WTC11 (cell line): ENCODE measurements around the gene DUSP9.

Experiments
- CTCF ChIP-seq: fragments of 200-600 bp; IDR thresholded peaks from 2 replicates; pipeline ENCODE4 v1.8.0; 2022; ENCODE audit warnings: antibody characterized with exemption
- NFYB ChIP-seq: sonication (generic); formaldehyde crosslinking; conservative IDR thresholded peaks from 2 replicates; pipeline ENCODE4 v1.8.0; 2022; ENCODE audit warnings: low read depth, missing genetic modification reagents
- TEAD4 ChIP-seq: sonication (generic); formaldehyde crosslinking; IDR thresholded peaks from 2 replicates; pipeline ENCODE4 v1.8.0; 2022; ENCODE audit warnings: mild to moderate bottlenecking, missing genetic modification reagents
- USF2 ChIP-seq: sonication (generic); formaldehyde crosslinking; IDR thresholded peaks from 2 replicates; pipeline ENCODE4 v1.8.1; 2023; ENCODE audit warnings: mild to moderate bottlenecking, missing genetic modification reagents, moderate library complexity
- ZNF423 ChIP-seq: fragments of 250-450 bp; sonication (Bioruptor Pico); IDR thresholded peaks from 2 replicates; pipeline ENCODE4 v2.1.2; 2022; ENCODE audit warnings: mild to moderate bottlenecking, moderate library complexity

GRCh38 chrX:153623310-153624029 lies 23.5 kb upstream of the DUSP9 start:
- TF ChIP-seq CTCF, result no peak
- no peak for TF ChIP-seq TEAD4 (CRISPR knock-in tag)
- no peak for TF ChIP-seq ZNF423 (CRISPR knock-in tag)
- TF ChIP-seq USF2 (CRISPR knock-in tag), result no peak
- no peak for TF ChIP-seq NFYB (CRISPR knock-in tag)
